Measurements from ENCODE around the gene KCNK3. TPM values are rescaled to one million over a fixed set of nuclear protein-coding genes. Genes with fewer than 3 reads are reported as not detected.
A peak's percentile ranks its signal among the peaks of the same experiment; 100 is the strongest.
"Not testable (repeated sequence)": the region's sequence is repeated elsewhere in the genome, so short reads cannot be mapped to it uniquely, and the experiment has no call there.

The KCNK3 gene
- total RNA-seq, 1 donor from 2014 or later = 25.4 TPM

- ATAC-seq = no peak
- Histone ChIP-seq H3K4me1 (no peaks in the 10 kb centered on the region), H3K36me3 (no peaks in the 10 kb centered on the region), H3K27me3 (no peaks in the 10 kb centered on the region), H3K9me3 (no peaks in the 10 kb centered on the region), H3K27ac (no peak overlapping the region), H3K4me3 (no peak overlapping the region)
- no peak for TF ChIP-seq CTCF (IDR thresholded peaks at IDR 0.05)
- no peak for DNase-seq
- intact Hi-C loops (cut with DNase I) = no loop called here
Observed at GRCh38 chr2:26657265-26657664, 35.3 kb upstream of the KCNK3 start.

GRCh38 chr2:26658691-26659346, 33.7 kb upstream of the KCNK3 start:
- H3K4me3 ChIP-seq = no peak overlapping the region
- H3K9me3 ChIP-seq = no peaks in the 10 kb centered on the region
- intact Hi-C loops (cut with DNase I) = no loop called here
- no peak for DNase-seq
- TF ChIP-seq CTCF (IDR thresholded peaks at IDR 0.05) = no peak
- no peaks in the 10 kb centered on the region for H3K36me3 ChIP-seq
- H3K27ac ChIP-seq = no peak overlapping the region
- no peaks in the 10 kb centered on the region for H3K27me3 ChIP-seq
- no peak for ATAC-seq
- H3K4me1 ChIP-seq = no peaks in the 10 kb centered on the region

GRCh38 chr2:26660363-26660962, 32.1 kb upstream of the KCNK3 start:
- H3K36me3 ChIP-seq = no peaks in the 10 kb centered on the region
- H3K27me3 ChIP-seq = no peaks in the 10 kb centered on the region
- H3K4me1 ChIP-seq = no peaks in the 10 kb centered on the region
- no peak overlapping the region for H3K4me3 ChIP-seq
- H3K9me3 ChIP-seq = no peaks in the 10 kb centered on the region
- DNase-seq = no peak
- ATAC-seq = no peak
- H3K27ac ChIP-seq = no peak overlapping the region
- TF ChIP-seq CTCF (IDR thresholded peaks at IDR 0.05) = no peak
- intact Hi-C loops (cut with DNase I) = no loop called here

- DNase-seq = peak; percentile 20
- H3K9me3 ChIP-seq; H3K4me3 ChIP-seq; intact Hi-C loops (cut with DNase I); H3K27me3 ChIP-seq; H3K4me1 ChIP-seq; ATAC-seq; H3K36me3 ChIP-seq; H3K27ac ChIP-seq: not testable (repeated sequence)
Observed at GRCh38 chr2:26665296-26665695, 27.2 kb upstream of the KCNK3 start.

- intact Hi-C loops (cut with DNase I) = no loop called here
- H3K36me3 ChIP-seq = no peaks in the 10 kb centered on the region
- H3K27ac ChIP-seq = no peak overlapping the region
- TF ChIP-seq CTCF (IDR thresholded peaks at IDR 0.05) = no peak
- H3K4me1 ChIP-seq = no peaks in the 10 kb centered on the region
- no peak for DNase-seq
- no peaks in the 10 kb centered on the region for H3K27me3 ChIP-seq
- H3K4me3 ChIP-seq = no peak overlapping the region
- no peaks in the 10 kb centered on the region for H3K9me3 ChIP-seq
- no peak for ATAC-seq
Observed at GRCh38 chr2:26666671-26667070, 25.9 kb upstream of the KCNK3 start.

GRCh38 chr2:26668041-26668440, 24.5 kb upstream of the KCNK3 start:
- no peak for ATAC-seq
- Histone ChIP-seq H3K27me3 (no peaks in the 10 kb centered on the region), H3K4me1 (no peaks in the 10 kb centered on the region), H3K4me3 (no peak overlapping the region), H3K36me3 (no peaks in the 10 kb centered on the region), H3K9me3 (no peaks in the 10 kb centered on the region), H3K27ac (no peak overlapping the region)
- intact Hi-C loops (cut with DNase I) = no loop called here
- no peak for TF ChIP-seq CTCF (IDR thresholded peaks at IDR 0.05)
- DNase-seq = no peak
